Skeletal muscle satellite cell (primary cell): ENCODE measurements around the gene CD200.

Experiments
- H3K27me3 ChIP-seq: 2 replicates; pipeline ENCODE4 v1.7.0; 2013; ENCODE audit warnings: low read length; ENCODE audit not compliant: control insufficient read depth, insufficient read depth
- H3K36me3 ChIP-seq: 2 replicates; pipeline ENCODE4 v1.7.0; 2013; ENCODE audit warnings: mild to moderate bottlenecking, control low read depth, low read length; ENCODE audit not compliant: insufficient read depth
- H3K4me1 ChIP-seq: 2 replicates; pipeline ENCODE4 v1.7.0; 2013; ENCODE audit warnings: low read length; ENCODE audit not compliant: control insufficient read depth, insufficient read depth
- H3K4me2 ChIP-seq: 2 replicates; pipeline ENCODE4 v1.7.0; 2013; ENCODE audit warnings: mild to moderate bottlenecking, low read length
- H3K4me3 ChIP-seq: 2 replicates; pipeline ENCODE4 v1.7.0; 2013; ENCODE audit warnings: low read length
- H3K9ac ChIP-seq: 2 replicates; pipeline ENCODE4 v1.7.0; 2013; ENCODE audit warnings: mild to moderate bottlenecking, low read depth, low read length, moderate library complexity
- H3K9me3 ChIP-seq: replicated peaks from 2 replicates; pipeline ENCODE4 v1.7.0; 2013; ENCODE audit warnings: mild to moderate bottlenecking, control low read depth, low read length

Gene CD200

GRCh38 chr3:112307557-112307956 is 25.4 kb upstream of the CD200 start:
- Histone ChIP-seq H3K36me3 (no peaks in the 10 kb centered on the region), H3K9me3 (no peaks in the 10 kb centered on the region), H3K4me2 (no peak overlapping the region), H3K9ac (no peak overlapping the region), H3K4me1 (peaks cover 15% of the 10 kb centered on the region), H3K4me3 (no peak overlapping the region), H3K27me3 (no peaks in the 10 kb centered on the region)

- no peaks in the 10 kb centered on the region for H3K9me3 ChIP-seq
- no peak overlapping the region for H3K9ac ChIP-seq
- H3K27me3 ChIP-seq: no peaks in the 10 kb centered on the region
- no peak overlapping the region for H3K4me2 ChIP-seq
- no peak overlapping the region for H3K4me3 ChIP-seq
- no peaks in the 10 kb centered on the region for H3K36me3 ChIP-seq
- H3K4me1 ChIP-seq: peaks cover 12% of the 10 kb centered on the region
These were observed 24.6 kb upstream of the CD200 start for GRCh38 chr3:112308151-112308911.

GRCh38 chr3:112314649-112315048 is 18.3 kb upstream of the CD200 start:
- Histone ChIP-seq H3K9me3 (no peaks in the 10 kb centered on the region), H3K27me3 (no peaks in the 10 kb centered on the region), H3K4me2 (no peak overlapping the region), H3K9ac (no peak overlapping the region), H3K4me3 (no peak overlapping the region), H3K4me1 (no peaks in the 10 kb centered on the region), H3K36me3 (no peaks in the 10 kb centered on the region)

GRCh38 chr3:112315791-112316190 is 17.2 kb upstream of the CD200 start:
- Histone ChIP-seq H3K27me3 (no peaks in the 10 kb centered on the region), H3K4me2 (no peak overlapping the region), H3K4me3 (no peak overlapping the region), H3K9ac (no peak overlapping the region), H3K36me3 (no peaks in the 10 kb centered on the region), H3K9me3 (no peaks in the 10 kb centered on the region), H3K4me1 (no peaks in the 10 kb centered on the region)

GRCh38 chr3:112319516-112320276 is 13.3 kb upstream of the CD200 start:
- no peak overlapping the region for H3K4me3 ChIP-seq
- H3K36me3 ChIP-seq: no peaks in the 10 kb centered on the region
- H3K9ac ChIP-seq: no peak overlapping the region
- H3K9me3 ChIP-seq: no peaks in the 10 kb centered on the region
- H3K27me3 ChIP-seq: peaks cover 7% of the 10 kb centered on the region
- H3K4me1 ChIP-seq: no peaks in the 10 kb centered on the region
- no peak overlapping the region for H3K4me2 ChIP-seq

- Histone ChIP-seq H3K4me3 (no peak overlapping the region), H3K27me3 (peaks cover 7% of the 10 kb centered on the region), H3K4me1 (no peaks in the 10 kb centered on the region), H3K9me3 (no peaks in the 10 kb centered on the region), H3K9ac (no peak overlapping the region), H3K36me3 (no peaks in the 10 kb centered on the region), H3K4me2 (no peak overlapping the region)
These were observed 12.3 kb upstream of the CD200 start for GRCh38 chr3:112320691-112321090.

- H3K9ac ChIP-seq: no peak overlapping the region
- H3K27me3 ChIP-seq: peaks cover 7% of the 10 kb centered on the region
- H3K4me2 ChIP-seq: no peak overlapping the region
- no peaks in the 10 kb centered on the region for H3K36me3 ChIP-seq
- H3K4me3 ChIP-seq: no peak overlapping the region
- no peaks in the 10 kb centered on the region for H3K4me1 ChIP-seq
- H3K9me3 ChIP-seq: no peaks in the 10 kb centered on the region
These were observed 10.9 kb upstream of the CD200 start for GRCh38 chr3:112321867-112322652.

GRCh38 chr3:112327371-112327951 is 5.5 kb upstream of the CD200 start:
- Histone ChIP-seq H3K27me3 (peaks cover 4% of the 10 kb centered on the region), H3K4me1 (no peaks in the 10 kb centered on the region), H3K9ac (no peak overlapping the region), H3K9me3 (no peaks in the 10 kb centered on the region), H3K36me3 (no peaks in the 10 kb centered on the region), H3K4me2 (no peak overlapping the region), H3K4me3 (no peak overlapping the region)

GRCh38 chr3:112331851-112332250 is 1.1 kb upstream of the CD200 start:
- peaks cover 35% of the 10 kb centered on the region for H3K27me3 ChIP-seq
- no peak overlapping the region for H3K4me3 ChIP-seq
- no peaks in the 10 kb centered on the region for H3K36me3 ChIP-seq
- no peak overlapping the region for H3K9ac ChIP-seq
- no peaks in the 10 kb centered on the region for H3K9me3 ChIP-seq
- H3K4me1 ChIP-seq: peaks cover 9% of the 10 kb centered on the region
- H3K4me2 ChIP-seq: no peak overlapping the region

GRCh38 chr3:112333381-112334317 is 693 bp downstream of the CD200 start:
- Histone ChIP-seq H3K36me3 (no peaks in the 10 kb centered on the region), H3K4me3 (peak overlapping the region; percentile 75), H3K9ac (peak overlapping the region; percentile 39)

More at GRCh38 chr3:112333381-112334317, 693 bp downstream of the CD200 start:
- H3K4me2 ChIP-seq: peak overlapping the region; percentile 95
- no peaks in the 10 kb centered on the region for H3K9me3 ChIP-seq
- peaks cover 35% of the 10 kb centered on the region for H3K27me3 ChIP-seq
- H3K4me1 ChIP-seq: peaks cover 9% of the 10 kb centered on the region
